NCI-H2196 (cell line): Measurements from ENCODE around the gene PNMA8B.
"Not testable (repeated sequence)": the region's sequence is repeated elsewhere in the genome, so short reads cannot be mapped to it uniquely, and the experiment has no call there.

Experiments
- DNase-seq: peaks from one replicate; lab custom pipeline; 2025; ENCODE audit not compliant: unreplicated experiment; lab: John Stamatoyannopoulos, UW

Gene PNMA8B

GRCh38 chr19:46495786-46496099 is at the start of gene PNMA8B:
PNMA8B (minus strand) TSS chr19:46495867; CDS start chr19:46495465, 402 bp downstream.
- peak; percentile 89 for DNase-seq

- no peak for DNase-seq
These were observed 49.0 kb upstream of the PNMA8B start for GRCh38 chr19:46544651-46545050.

GRCh38 chr19:46542428-46543230 is 47.0 kb upstream of the PNMA8B start:
- DNase-seq, result peak; percentile 95

DNA sequence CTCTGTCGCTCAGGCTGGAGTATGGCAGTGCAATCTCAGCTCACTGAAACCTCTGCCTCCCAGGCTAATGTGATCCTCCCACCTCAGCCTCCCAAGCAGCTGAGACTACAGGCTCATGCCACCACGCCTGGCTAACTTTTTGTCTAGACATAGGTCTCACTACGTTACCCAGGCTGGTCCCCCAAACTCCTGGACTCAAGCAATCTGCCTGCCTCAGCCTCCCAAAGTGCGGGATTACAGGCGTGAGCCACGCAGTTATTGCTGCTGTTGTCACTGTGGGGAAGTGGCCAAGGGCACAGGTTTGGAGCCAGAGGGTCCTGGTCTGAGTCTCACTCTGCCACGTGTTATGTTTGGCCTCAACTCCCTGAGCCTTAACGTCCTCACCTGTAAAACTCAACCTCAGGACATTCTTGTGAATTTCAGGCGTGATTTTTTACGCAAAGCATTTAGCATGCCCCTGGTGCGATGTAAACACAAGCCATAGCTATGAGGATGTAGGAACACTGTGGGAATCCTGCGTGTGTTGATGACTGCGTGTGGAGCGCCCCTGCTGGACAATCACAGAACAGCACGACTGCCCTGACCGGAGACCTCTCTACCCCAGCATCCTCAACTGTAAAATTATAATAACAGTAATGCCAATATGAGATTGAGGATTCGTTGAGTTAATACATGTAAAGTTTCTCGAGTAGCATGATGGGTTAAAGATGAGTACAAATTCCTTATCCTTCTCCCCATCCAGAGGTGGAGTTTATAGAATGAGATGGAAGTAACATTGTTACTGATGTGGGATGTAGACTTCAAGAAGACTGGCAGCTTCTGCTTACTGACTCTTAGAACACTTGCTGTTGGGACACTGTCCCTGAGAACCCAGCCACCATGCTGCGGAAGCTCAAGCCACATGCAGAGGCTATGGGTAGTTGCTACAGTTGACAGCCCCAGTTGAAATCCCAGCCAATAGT is 41.8 kb upstream of the PNMA8B start:
- no peak for DNase-seq

DNA sequence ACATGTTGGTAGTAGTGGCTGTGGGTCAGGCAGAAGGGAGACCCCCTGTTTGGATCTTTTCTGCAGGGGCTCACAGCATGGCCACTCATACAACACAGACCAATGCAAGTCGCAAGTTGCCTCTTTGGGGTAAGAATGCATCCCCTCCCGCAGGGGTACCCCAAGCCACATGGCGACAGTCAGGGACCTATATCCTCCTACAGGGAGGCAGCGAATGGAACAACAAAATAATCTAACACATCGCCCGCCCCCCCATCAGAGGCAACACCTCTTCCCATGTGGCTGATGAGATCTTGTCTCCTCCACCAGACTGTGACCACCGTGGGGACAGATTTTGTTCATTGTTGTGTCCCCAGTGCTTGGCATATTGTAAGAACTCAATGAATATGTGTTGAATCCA is 40.7 kb upstream of the PNMA8B start:
- DNase-seq, result no peak

DNA sequence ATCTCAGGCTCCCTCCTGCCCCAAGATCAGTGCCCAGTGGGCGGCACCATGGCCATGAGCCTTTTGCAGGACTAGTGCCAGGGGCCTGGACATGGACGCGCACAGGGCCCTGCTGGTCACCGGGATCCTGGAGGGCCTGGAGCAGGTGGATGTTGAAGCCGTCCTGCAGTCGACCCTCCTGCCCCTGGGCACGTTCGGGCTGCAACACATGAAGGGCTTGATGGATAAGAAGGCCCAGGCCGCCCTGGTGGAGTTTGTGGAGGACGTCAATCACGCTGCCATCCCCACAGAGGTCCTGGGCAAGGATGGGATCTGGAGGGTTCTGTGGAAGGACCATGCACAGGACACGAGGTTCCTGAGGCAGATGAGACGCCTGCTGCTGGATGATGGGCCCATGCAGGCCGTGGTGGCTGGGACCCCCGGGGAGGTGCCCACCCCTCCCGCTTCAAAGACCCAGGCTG is 38.0 kb upstream of the PNMA8B start:
- DNase-seq, result no peak

GRCh38 chr19:46533078-46533620 is 37.5 kb upstream of the PNMA8B start:
- DNase-seq, result no peak

DNA sequence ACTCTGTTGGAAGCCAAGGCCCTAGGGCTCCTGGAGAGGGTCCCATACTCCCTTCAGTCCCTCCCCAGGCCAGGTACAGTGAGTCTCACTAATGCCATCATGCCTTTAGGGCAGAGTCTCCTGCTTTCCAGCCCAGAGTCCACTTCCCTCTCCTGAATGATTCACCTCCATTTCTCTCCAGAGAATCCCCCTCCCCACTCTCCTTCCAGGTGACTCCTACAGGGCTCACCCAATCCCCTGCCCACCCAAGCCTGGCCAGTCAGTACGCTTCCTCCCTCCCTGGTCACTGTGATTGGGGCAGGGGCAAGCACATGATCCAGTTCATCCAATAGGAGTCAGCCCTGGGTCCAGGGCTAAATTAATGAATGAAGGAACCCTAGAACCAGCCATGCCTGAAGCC is 35.0 kb upstream of the PNMA8B start:
- no peak for DNase-seq

DNA sequence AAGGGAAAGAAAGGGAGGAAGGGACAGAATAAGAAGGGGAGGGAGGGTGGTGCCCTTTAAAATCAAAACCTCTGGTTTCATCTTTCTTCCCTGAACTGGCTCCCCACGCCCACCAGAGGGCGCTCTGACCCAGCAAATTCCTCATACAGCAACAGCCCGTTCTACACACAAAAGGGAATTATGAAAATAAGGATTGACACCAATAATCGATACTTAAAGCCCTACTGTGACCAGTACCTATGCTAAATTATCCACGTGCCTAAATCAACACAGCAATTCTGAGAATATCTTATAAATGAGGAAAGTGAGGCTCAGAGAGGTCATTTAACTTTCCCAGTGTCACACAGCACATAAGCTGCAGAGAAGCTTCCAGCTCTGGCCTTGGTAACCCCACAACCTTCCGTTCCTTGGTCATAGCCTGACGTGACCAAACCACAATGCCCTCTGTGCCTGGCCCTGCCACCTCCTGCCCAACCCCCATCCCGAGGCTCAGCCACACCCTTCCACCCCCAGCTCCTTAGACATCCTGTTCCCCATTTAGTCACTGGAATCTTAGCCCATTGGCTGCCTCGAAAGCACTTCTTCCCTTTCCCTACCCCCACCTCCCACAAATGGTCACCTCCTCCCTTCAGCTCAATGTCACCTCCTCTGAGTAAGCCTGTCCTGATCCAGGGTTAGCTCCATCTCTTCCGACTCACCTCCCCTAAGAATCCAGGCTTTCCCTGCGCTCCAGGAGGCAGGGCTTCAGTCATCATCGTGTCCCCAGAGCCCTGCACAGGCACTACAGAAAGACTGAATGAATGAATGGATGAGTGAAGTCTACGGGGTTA is 34.2 kb upstream of the PNMA8B start:
- peak; percentile 71 for DNase-seq

- no peak for DNase-seq
These were observed 33.2 kb upstream of the PNMA8B start for GRCh38 chr19:46528601-46529590.

DNA sequence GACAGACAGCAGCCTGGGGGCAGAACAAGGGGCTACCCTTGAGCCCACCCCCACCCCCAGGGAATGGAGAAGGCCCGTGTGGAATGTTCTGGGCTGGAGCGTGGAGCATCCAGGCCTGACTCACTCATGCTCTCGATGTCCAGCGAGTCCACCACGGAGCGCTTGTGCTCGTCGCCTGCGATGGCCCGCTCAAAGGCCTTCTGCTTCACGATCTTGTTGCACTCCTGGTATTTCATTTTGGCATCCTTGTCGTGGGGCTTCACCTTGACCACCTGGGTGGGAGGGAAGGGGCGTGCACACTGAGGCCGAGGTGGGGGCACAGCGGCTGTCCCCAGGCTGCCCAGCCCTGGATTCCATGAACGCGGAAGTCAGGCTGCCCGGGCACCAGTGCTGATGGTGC is 31.1 kb upstream of the PNMA8B start:
- not testable (repeated sequence) for DNase-seq

GRCh38 chr19:46524308-46524707 is 28.6 kb upstream of the PNMA8B start:
- DNase-seq, result no peak

DNA sequence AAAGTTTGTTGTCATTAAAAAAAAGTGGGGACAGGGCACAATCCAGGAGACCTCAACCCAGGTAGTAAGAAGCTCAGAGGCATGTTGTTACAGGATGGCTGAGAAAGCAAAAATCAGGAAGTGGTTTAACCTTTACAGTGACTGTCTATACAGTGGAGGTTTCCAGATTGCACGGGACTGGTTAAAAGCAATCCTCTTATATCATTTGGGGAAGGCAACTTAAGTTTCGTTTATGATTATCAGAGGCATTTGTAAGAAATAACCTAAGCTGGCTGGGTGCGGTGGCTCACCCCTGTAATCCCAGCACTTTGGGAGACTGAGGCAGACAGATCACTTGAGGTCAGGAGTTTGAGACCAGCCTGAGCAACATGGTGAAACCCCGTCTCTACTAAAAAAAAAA is 27.3 kb upstream of the PNMA8B start:
- not testable (repeated sequence) for DNase-seq

GRCh38 chr19:46521241-46521868 is 25.7 kb upstream of the PNMA8B start:
- DNase-seq, result no peak

DNA sequence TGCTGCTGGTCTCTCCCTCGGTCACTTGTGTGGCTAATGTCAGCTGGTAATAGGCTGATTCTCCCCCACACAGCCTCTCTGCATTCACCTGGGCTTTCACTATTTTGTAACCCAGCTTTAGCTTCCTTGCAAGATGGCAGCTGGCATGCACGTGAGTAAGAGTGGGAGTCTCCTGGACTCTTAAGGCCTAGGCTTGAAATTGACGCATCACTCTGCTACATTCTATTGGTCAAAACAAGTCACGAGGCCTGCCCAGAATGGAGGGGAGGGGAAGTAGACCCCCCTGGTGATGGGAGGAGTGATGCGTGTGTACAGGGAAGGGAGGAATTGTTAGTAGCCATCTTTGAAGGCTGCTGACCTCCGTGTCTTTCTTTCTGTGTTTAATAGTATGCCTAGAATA is 24.9 kb upstream of the PNMA8B start:
- no peak for DNase-seq

GRCh38 chr19:46517471-46517870 is 21.8 kb upstream of the PNMA8B start:
- no peak for DNase-seq

DNA sequence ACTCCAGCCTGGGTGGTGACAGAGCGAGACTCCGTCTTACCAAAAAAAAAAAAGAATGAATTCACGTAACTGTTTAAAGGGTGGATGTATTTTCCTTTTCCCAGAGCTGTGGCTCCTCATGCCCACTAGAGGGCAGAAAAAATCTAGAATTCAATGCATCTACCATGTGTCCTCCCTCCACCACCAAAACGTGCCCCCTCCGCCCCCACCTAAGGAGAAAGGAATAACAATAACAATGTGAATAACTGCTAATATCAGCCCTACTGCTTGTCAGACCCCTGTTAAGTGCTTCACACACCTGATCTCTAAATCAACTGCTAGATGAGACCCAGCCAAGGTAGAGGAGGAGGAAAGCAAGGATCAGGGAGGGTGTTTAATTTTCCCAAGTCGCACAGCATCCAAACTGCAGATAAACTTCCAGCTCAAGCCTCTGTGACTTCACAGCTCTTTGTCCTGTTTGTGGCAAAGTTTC is 20.2 kb upstream of the PNMA8B start:
- DNase-seq, result peak; percentile 60

GRCh38 chr19:46515290-46515609 is 19.6 kb upstream of the PNMA8B start:
- no peak for DNase-seq

DNA sequence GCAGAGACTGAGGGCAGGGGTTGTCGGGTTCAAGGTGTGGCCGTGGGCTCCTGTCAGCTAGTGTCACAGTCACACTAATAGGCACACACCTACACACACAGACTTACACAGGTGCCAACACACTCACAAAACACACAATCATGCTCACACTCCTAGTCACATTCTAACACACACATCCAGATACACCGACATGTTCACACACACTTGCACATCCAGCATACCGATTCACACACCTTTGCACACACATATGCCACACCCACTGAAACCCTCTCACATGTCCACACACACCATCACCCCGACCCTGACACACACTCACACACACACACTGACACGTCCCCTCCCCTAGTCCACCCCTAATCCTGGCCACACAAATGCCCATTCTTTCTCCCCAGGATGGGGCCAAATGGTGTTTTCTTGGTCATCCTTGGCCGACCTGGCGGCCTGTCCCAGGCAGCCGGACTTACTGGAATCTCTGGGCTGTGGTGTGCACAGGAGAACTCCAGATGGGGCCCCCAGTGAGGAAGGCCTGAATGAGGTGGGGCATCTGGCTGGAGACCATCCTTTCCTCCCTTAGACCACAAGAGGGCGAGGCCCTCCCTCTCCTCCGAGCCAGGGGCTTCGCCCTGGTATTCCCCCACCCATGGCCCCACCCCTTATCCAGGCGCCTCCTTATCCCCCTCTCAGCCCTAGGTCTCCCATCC is 19.1 kb upstream of the PNMA8B start:
- no peak for DNase-seq
